ENCODE results near the gene RPAIN. TPM values are rescaled to one million over a fixed set of nuclear protein-coding genes. Genes with fewer than 3 reads are reported as not detected.
"Not testable (repeated sequence)": the region's sequence is repeated elsewhere in the genome, so short reads cannot be mapped to it uniquely, and the experiment has no call there.

Gene RPAIN
- total RNA-seq, 2 donors from 2014 or later: 57.7 to 72.7 TPM

DNA sequence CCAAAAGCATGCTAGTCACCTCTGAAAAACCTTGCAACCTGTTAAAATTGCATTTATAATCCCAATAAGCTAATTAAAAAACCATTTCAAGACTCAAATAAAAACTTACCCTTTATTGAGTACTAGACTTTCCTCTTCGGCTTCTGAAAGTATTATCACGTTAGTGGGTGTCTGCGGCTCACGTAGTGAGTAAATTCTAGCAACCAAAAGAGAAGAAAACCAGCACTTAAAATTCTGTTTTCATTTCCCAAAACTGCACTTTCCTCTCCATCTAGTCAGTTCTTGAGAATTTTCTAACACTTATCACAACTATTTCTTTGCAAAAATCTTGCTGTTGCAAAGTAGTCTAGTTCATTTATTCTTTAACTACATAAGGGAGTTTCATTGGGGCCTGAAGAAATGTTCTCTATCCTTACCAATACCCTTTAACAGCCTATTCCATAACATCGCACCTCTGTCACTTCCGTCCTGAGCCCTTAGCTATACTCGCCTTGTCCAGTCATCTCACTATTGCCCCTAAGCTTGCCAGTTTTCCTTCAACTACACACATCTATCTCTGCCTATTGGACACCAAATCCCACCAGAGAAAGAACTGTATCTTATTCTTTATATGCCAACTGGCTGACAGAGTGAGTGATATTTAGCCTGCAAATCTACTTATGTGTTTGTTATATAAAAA, 9.2 kb upstream of the RPAIN start:
- ATAC-seq (no peak), DNase-seq (no peak)
- Mint-ChIP-seq H3K27me3 (no peaks in the 10 kb centered on the region), H3K36me3 (ENCODE audit: low read depth) (peaks cover 17% of the 10 kb centered on the region), H3K4me1 (peaks cover 26% of the 10 kb centered on the region), H3K27ac (peak overlapping the region; percentile 82), H3K4me3 (peak overlapping the region; percentile 58)
- H3K9me3 ChIP-seq (ENCODE audit: control insufficient read depth, low read length, poor library complexity, severe bottlenecking): no peaks in the 10 kb centered on the region

DNA sequence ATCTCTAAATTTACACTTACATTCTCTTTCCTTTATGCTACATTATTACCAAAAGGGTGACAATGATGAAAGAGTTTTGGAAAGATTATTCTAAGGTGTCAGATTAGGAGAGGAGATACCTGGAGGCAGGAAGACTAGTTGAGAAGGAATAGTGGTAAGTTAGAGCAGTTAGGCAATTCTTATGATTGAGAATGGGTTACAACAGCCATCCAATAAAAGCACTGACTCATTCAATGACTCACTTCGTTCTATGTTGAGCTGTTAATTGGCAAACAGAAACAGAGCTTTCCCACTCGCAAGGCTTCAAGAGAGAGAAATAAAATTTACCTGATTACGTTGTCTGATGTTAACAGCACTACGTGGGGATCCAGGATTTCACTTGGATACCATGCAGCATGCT, 6.3 kb upstream of the RPAIN start:
- Mint-ChIP-seq H3K36me3 (ENCODE audit: low read depth) (peaks cover 14% of the 10 kb centered on the region), H3K27ac (no peak overlapping the region), H3K4me3 (no peak overlapping the region), H3K4me1 (peaks cover 30% of the 10 kb centered on the region), H3K27me3 (no peaks in the 10 kb centered on the region)
- no peaks in the 10 kb centered on the region for H3K9me3 ChIP-seq (ENCODE audit: control insufficient read depth, low read length, poor library complexity, severe bottlenecking)
- DNase-seq (no peak), ATAC-seq (no peak)

DNA sequence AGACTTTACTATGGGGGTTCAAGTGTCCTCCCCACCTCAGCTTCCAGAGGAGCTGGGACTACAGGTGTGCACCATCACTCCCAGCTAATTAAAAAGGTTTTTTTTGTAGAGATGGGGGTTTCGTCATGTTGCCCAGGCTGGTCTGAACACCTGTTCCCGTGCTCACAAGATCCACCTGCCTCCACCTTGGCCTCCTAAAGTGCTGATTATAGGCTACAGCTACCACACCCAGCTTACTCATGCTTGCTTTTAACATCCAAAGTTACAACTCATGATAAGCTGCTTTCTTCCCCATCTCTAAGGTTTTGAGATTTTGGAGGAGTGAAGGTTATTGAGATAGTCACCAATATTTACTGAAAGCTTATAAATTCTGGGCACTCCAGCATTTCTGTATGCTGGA, 3.1 kb upstream of the RPAIN start:
- ATAC-seq: no peak
- no peaks in the 10 kb centered on the region for H3K27me3 Mint-ChIP-seq
- peaks cover 3% of the 10 kb centered on the region for H3K36me3 Mint-ChIP-seq (ENCODE audit: low read depth)
- H3K4me3 Mint-ChIP-seq: no peak overlapping the region
- peak overlapping the region; percentile 27 for H3K27ac Mint-ChIP-seq
- H3K9me3 ChIP-seq (ENCODE audit: control insufficient read depth, low read length, poor library complexity, severe bottlenecking): no peaks in the 10 kb centered on the region
- H3K4me1 Mint-ChIP-seq: peaks cover 30% of the 10 kb centered on the region
- DNase-seq: no peak

DNA sequence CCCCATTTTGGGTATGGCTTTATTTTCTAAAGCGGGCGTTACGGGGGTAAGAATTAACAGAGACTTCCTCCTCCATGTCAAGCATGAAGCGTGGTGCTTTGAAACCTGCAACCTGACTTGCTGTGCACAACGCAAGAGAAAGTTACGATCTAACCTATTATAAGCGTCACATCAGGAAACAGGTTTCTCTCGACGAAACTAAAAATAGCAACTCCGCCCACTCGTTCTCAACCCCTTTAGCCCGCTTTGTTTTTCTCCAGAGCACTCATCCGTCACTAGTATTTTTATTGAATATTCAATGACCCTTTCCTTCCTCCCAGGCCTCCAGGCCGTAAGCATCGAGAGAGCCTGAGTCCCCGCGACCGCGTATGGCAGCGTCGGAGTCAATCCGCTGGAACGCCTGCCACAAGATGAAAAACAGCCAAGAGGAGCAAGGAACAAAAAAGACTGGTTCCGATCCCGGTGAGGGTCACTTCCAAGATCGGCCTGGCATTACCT, 1.1 kb upstream of the RPAIN start:
- ATAC-seq: peak; percentile 44
- DNase-seq: peak; percentile 13 to 41 (median 28)
- H3K27me3 Mint-ChIP-seq: no peaks in the 10 kb centered on the region
- peak overlapping the region; percentile 96 for H3K4me3 Mint-ChIP-seq
- no peaks in the 10 kb centered on the region for H3K9me3 ChIP-seq (ENCODE audit: control insufficient read depth, low read length, poor library complexity, severe bottlenecking)
- H3K27ac Mint-ChIP-seq: peak overlapping the region; percentile 97
- H3K4me1 Mint-ChIP-seq: peaks cover 19% of the 10 kb centered on the region
- H3K36me3 Mint-ChIP-seq (ENCODE audit: low read depth): no peaks in the 10 kb centered on the region

DNA sequence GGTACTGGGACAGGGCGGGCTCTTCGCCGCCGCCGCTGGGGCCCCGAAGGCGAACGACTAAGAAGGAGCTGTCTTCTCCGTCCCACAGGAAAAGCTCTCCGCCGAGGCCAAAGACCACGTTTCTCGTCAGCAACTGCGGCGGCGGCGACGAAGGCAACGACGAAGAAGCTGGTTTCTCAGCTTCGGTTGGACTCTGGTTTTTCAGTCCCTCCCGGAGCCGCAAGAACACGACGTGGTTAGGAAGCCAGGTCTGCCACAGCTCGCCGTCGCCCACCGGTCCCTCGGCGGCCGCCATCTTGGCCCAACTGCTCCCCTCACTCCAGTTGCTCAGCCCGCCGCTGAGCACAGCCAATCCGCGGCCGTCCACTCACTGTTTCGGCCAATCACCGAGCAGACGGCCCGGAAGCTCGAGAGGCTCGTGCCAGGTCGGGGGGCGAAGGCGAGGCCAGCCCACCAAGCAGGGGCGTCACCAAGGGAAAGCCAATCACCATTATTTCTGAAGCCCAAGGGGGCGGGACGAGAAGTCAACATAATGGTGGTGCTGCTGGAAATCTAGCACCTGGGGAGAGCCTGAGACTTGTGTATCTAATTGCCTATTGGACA, 525 bp upstream of the RPAIN start, which contains the start of gene NUP88:
Gene NUP88, minus strand, starts transcription at position 307 of the 603 bp plus-strand sequence. Its CDS starts 12 bp downstream, at position 295.
- peak within 1 kb of the TSS; percentile 96 for H3K4me3 Mint-ChIP-seq
- DNase-seq (peak; percentile 89 to 94 (median 94)), ATAC-seq (peak; percentile 91)
- no peaks in the 10 kb centered on the region for H3K9me3 ChIP-seq (ENCODE audit: control insufficient read depth, low read length, poor library complexity, severe bottlenecking)
- peak within 1 kb of the TSS; percentile 97 for H3K27ac Mint-ChIP-seq
- H3K27me3 Mint-ChIP-seq: no peaks in the 10 kb centered on the region
- no peaks in the 10 kb centered on the region for H3K36me3 Mint-ChIP-seq (ENCODE audit: low read depth)
- H3K4me1 Mint-ChIP-seq: peaks cover 19% of the 10 kb centered on the region

DNA sequence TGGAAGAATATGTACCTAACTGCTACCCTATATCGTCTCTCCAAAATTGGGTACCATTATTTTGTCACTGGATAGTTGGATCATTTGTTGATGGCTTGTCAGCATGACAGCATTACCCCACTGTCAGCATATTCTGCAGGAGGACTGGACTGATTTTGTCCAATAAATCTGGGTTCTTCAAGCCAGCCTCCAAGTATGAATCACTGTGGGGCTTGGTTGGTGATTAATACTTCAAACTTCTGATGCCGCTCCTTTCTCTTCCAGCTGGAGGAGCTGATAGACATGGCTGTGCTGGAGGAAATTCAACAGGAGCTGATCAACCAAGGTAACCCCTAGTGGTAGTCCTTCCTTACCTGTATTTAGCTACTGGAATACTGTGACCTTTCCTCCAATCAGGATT, 2.5 kb downstream of the RPAIN start:
- Mint-ChIP-seq H3K36me3 (ENCODE audit: low read depth) (no peaks in the 10 kb centered on the region), H3K4me3 (no peak overlapping the region), H3K4me1 (peaks cover 17% of the 10 kb centered on the region), H3K27ac (no peak overlapping the region), H3K27me3 (no peaks in the 10 kb centered on the region)
- DNase-seq: no peak
- no peaks in the 10 kb centered on the region for H3K9me3 ChIP-seq (ENCODE audit: control insufficient read depth, low read length, poor library complexity, severe bottlenecking)
- ATAC-seq: no peak

DNA sequence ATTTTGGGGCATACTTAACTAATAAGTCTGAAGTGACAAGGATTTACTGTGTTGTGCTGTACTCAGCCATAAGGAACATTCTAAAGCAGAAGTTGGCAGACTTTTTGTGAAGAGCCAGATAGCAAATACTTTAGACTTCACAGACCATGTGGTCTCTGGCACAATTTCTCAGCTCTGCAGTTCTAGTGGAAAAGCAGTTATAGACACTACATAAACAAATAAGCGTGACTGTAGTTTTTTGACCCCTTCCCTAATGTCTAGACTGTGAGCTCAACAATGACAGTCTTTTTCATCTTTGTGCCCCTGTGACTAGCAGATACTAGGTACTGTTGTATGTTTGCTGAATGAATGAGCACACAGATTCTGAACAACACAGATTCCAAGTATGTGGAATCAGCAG, 4.9 kb downstream of the RPAIN start:
- no peak for DNase-seq
- Mint-ChIP-seq H3K27ac (no peak overlapping the region), H3K36me3 (ENCODE audit: low read depth) (peaks cover 3% of the 10 kb centered on the region), H3K4me1 (peaks cover 15% of the 10 kb centered on the region), H3K27me3 (no peaks in the 10 kb centered on the region), H3K4me3 (no peak overlapping the region)
- H3K9me3 ChIP-seq (ENCODE audit: control insufficient read depth, low read length, poor library complexity, severe bottlenecking): no peaks in the 10 kb centered on the region
- ATAC-seq: no peak

DNA sequence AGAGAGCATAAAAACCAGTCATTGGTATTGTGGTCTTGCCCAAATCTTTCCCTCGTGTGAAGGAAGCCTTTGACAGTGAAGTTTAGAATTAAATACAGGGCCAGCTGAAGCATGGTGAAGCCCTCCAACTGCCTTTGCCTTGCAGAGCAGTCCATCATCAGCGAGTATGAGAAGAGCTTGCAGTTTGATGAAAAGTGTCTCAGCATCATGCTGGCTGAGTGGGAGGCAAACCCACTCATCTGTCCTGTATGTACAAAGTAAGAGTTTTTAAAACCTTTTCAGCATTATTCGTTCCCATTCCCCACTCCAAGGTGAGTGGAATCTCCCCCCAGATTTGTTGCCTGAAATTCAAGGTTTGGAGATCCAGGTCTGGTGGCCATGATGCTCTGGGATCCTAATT, 5.8 kb downstream of the RPAIN start:
- ATAC-seq: no peak
- Mint-ChIP-seq H3K36me3 (ENCODE audit: low read depth) (peaks cover 3% of the 10 kb centered on the region), H3K4me1 (peaks cover 13% of the 10 kb centered on the region), H3K27ac (no peak overlapping the region), H3K27me3 (no peaks in the 10 kb centered on the region), H3K4me3 (no peak overlapping the region)
- no peaks in the 10 kb centered on the region for H3K9me3 ChIP-seq (ENCODE audit: control insufficient read depth, low read length, poor library complexity, severe bottlenecking)
- no peak for DNase-seq

DNA sequence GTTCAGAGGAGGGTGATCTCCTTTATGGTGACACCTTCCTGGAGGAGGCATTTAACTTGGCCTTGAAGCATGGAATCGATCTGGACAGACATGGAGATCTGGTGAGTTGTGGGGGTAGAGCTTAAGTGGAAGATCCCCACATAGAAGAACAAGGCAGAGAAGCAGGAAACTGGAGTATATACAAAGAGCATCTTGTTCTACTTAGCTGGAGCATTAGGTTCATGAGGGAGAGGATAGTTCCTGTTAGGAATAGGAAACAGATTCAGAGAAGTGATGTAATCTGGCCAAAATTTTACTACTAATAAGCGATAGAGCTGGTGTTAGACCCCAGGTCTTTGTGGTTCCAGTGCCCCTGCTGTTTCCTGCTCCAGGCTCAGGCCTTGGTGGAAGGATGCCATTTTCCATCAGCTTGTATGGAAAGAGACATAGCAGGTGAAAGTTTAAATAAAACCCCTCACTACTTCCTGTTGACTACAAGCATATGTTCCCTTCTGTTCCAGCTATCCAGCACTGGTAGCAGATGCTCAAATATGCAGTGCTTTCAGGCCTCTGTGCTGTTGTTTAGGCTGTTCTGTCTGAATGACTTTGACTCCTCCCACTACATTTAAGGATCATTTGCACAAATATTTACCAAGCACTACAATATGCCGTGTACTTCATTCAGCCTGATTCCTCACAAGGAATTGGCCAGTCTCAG, 9.4 kb downstream of the RPAIN start:
- H3K9me3 ChIP-seq (ENCODE audit: control insufficient read depth, low read length, poor library complexity, severe bottlenecking): no peaks in the 10 kb centered on the region
- ATAC-seq: no peak
- Mint-ChIP-seq H3K36me3 (ENCODE audit: low read depth) (peaks cover 3% of the 10 kb centered on the region), H3K27me3 (no peaks in the 10 kb centered on the region), H3K4me1 (peaks cover 6% of the 10 kb centered on the region), H3K4me3 (no peak overlapping the region), H3K27ac (peak overlapping the region; percentile 77)
- DNase-seq: no peak

DNA sequence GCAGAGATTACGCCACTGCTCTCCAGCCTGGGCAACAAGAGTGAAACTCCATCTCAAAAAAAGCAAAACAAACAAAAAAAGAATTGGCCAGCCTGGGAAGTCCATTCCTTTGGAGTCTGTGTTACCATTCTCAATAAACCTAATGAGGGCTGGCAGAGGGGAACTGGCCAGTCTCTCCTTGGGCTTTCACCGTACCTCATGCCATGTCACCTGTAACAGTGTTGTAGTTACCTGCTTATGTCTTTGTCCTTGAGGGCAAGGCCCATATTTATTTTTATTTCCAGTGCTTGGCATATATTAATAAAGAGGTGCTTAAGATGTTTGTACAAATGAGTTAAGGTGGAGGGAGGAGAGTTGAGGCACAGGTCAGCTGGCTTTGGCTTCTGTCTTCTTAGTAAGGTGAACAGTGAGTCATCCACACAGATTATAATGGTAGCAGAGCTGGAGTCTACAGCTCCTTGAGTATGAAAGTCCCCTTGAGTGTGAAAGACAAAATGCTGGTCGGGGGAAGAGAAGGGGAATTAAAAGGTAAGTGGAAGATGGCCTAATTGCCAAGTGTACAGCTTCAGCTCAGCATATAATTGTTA, 10.5 kb downstream of the RPAIN start:
- no peaks in the 10 kb centered on the region for H3K9me3 ChIP-seq (ENCODE audit: control insufficient read depth, low read length, poor library complexity, severe bottlenecking)
- H3K27ac Mint-ChIP-seq: peak overlapping the region; percentile 65
- peaks cover 3% of the 10 kb centered on the region for H3K36me3 Mint-ChIP-seq (ENCODE audit: low read depth)
- H3K4me1 Mint-ChIP-seq: peaks cover 8% of the 10 kb centered on the region
- no peak for DNase-seq
- H3K27me3 Mint-ChIP-seq: no peaks in the 10 kb centered on the region
- no peak for ATAC-seq
- no peak overlapping the region for H3K4me3 Mint-ChIP-seq

DNA sequence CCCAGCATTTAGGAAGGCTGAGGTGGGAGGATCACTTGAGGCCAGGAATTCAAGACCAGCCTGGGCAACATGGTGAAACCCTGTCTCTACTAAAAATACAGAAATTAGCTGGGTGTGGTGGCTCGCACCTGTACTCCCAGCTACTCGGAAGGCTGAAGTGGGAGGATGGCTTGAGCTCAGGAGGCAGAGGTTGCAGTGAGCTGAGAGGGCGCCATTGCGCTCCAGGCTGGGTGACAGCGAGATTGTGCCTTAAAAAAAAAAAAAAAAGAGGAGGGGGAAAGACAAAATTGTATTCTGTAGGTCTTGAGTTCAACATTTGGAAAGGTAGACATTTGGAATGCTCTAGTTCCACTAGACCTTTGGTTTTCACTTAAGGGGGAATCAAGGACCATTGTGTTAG, 11.3 kb downstream of the RPAIN start:
- not testable (repeated sequence) for H3K36me3 Mint-ChIP-seq (ENCODE audit: low read depth); H3K4me1 Mint-ChIP-seq; H3K27me3 Mint-ChIP-seq; ATAC-seq; DNase-seq; H3K9me3 ChIP-seq (ENCODE audit: control insufficient read depth, low read length, poor library complexity, severe bottlenecking)
- Mint-ChIP-seq H3K27ac (peak overlapping the region; percentile 65), H3K4me3 (peak overlapping the region; percentile 52)

DNA sequence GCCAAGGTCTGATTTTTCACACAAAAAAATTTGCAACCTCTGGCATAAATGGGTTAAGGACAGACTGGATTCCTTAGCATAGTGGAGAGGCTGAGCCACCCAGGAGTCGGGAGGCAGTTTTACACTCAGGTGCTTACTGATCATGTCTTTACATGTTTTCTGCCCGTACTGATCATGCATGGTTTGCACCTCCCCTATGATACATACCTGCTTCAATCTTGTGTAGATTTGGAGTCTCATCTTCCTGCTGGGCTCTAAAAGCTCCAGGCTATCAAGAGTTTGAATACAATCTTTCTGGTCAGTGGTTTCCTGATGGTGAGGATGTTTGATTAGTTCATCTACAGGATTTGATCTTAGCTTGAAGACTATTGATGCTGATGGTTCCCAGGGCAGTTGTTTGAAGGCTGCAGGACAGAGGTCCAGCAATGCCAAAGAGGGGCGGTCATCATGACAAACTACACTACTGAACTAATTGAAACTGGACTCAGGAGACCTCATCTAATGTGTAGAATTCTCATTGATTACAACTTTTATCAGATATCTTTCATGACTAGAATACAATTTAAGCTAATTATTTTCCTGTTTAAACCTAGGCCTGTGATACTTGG, 12.1 kb downstream of the RPAIN start:
- ATAC-seq (no peak), DNase-seq (no peak)
- H3K9me3 ChIP-seq (ENCODE audit: control insufficient read depth, low read length, poor library complexity, severe bottlenecking): no peaks in the 10 kb centered on the region
- H3K27me3 Mint-ChIP-seq: no peaks in the 10 kb centered on the region
- peaks cover 8% of the 10 kb centered on the region for H3K4me1 Mint-ChIP-seq
- H3K36me3 Mint-ChIP-seq (ENCODE audit: low read depth): peaks cover 3% of the 10 kb centered on the region
- H3K27ac Mint-ChIP-seq: peak overlapping the region; percentile 65
- no peak overlapping the region for H3K4me3 Mint-ChIP-seq

DNA sequence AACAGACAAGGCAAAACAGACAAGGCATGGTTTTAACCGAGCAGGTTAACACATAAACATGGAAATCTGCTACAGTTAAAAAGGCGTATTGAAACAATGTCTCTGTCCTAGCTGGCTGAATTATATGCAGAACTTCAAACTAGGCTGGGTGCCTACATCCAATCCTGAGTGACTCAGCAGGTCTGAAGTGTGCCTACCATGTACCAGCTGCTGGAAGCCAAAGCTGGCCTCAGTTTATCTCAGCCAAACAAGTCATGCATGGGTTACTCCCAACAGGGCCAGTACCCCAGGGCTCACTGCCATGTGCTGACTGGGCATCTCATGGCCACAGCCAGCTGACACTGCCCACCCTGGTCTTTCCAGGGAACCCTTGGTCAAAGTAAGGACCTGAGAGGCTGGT, 15.0 kb downstream of the RPAIN start:
- DNase-seq (no peak), ATAC-seq (no peak)
- H3K27me3 Mint-ChIP-seq: no peaks in the 10 kb centered on the region
- H3K9me3 ChIP-seq (ENCODE audit: control insufficient read depth, low read length, poor library complexity, severe bottlenecking): no peaks in the 10 kb centered on the region
- no peaks in the 10 kb centered on the region for H3K36me3 Mint-ChIP-seq (ENCODE audit: low read depth)
- no peak overlapping the region for H3K4me3 Mint-ChIP-seq
- H3K27ac Mint-ChIP-seq: no peak overlapping the region
- H3K4me1 Mint-ChIP-seq: peaks cover 21% of the 10 kb centered on the region

Data from T-helper 17 cell (primary cell).